Tongue (tissue), 2 donors: ENCODE measurements around the gene ARID5A. TPM values are rescaled to one million over a fixed set of nuclear protein-coding genes. Genes with fewer than 3 reads are reported as not detected.

Experiments used
- DNase-seq: peaks from one replicate; pipeline ENCODE4 v3.0.0-alpha.2; 2015
- total RNA-seq: library from RNA; depleted of rRNA; stranded (reverse); fragments of >200 nt; gene quantifications from one replicate; pipeline ENCODE4 v1.2.3, GENCODE V29; 2014

The ARID5A gene
- total RNA-seq, 1 donor from 2014 or later, result 21.1 TPM

GRCh38 chr2:96528006-96528699 lies 8.4 kb upstream of the ARID5A start:
- DNase-seq, result peak; percentile 73

DNA sequence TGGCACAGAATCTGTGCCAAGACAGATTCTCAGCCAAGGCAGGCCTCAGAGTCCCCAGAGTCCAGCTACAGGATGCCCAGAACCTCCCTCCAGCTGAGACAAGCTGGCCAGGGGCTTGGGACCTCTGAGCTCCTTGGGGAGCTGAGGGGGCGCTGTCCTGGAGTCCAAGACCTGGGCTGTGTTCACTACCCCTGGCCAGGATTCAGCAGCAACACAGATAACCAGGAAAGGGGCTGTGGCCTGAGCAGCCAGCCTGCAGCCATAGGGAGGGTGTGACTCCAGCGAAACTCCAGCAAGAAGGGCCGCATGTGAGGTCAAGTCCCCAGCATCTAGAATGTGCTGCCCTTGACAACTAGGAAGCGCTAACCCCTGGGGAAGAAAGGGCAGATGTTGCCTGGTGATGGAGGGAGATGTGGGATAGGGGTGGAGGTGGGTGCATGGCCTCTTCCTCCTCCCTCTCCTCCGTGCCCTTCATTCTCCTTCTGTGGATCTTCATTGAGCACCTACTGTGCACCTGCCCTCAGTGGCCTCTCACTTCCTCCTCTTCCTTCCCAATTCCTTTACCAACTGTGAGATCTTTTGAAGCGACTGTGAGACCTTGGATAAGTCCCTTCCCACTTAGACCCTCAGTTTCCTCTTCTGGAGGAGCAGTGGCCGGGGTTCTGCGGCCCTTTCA lies 7.7 kb upstream of the ARID5A start:
- no peak for DNase-seq

DNA sequence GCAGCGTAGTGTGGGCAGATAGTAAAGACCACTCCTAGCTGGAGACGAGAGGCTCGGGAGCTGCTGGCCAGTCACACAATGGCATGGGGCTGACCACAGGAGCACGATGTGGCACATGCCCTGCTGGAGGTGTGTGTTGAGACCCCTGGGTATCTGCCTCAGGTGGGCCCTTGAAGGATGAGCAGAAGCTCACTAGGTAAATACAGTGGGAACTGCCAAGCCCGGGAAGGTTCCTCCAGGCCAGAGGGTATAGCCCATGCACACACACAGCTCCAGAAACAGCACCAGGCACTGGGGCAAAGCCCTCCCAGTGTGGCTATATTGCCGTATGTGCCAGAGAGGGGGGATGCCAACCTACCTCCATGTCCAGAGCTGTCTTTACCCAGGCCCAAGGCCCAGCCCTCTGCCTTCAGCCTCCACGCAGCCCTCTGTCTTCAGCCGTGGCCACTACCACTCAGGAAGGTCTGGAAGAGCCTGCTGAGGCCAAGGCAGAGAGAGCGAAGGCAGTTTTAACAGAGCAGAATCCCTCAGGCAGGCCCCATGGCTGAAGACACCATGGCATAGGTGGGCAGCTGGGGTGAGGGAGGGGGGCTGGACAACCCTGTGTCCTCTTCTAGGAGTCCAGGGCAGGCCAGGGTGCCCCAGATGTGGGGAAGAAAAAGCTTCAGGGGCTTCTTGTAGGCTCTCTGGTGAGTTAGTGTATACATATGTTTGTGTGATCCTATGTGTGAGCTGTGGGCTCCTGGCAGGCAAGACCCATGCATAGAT lies 7.0 kb upstream of the ARID5A start:
- DNase-seq, result no peak

- no peak for DNase-seq
Measured at GRCh38 chr2:96530144-96530430, 6.5 kb upstream of the ARID5A start.

GRCh38 chr2:96530474-96531357 lies 5.8 kb upstream of the ARID5A start:
- no peak for DNase-seq

- DNase-seq, result no peak
Measured at GRCh38 chr2:96531366-96531765, 5.2 kb upstream of the ARID5A start.

GRCh38 chr2:96531872-96532505 lies 4.6 kb upstream of the ARID5A start:
- peak; percentile 99 for DNase-seq

DNA sequence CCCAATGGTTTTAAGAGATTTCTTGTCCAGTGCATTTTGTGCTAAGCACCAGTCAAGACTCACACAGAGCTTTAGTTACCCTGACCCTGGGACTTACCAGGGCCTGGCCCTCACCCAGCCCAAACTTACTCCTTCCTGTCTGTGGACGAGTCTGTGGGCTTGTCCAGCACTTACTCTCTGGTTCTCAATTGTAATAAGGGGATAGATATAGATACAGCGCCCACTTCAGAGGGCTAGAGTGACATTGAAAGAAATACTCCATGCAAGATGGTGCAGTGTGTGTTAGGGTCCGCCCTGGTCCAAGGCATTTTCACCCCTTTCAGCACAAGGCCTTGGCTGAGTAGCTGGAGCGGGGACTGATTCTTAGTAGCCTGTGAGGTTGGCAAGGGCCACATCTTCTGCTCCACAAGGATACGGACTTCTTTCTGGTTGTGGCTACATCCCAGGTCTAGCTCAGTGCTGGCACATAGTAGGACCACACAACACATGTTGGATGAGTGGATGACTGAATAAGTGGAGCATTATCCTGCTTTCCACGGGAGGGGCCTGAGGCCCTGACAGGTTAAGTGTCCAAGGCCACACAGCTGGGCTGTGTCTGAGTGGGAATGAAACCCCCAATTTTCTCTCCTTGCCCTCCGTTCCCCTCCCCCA lies 3.8 kb upstream of the ARID5A start:
- no peak for DNase-seq

DNA sequence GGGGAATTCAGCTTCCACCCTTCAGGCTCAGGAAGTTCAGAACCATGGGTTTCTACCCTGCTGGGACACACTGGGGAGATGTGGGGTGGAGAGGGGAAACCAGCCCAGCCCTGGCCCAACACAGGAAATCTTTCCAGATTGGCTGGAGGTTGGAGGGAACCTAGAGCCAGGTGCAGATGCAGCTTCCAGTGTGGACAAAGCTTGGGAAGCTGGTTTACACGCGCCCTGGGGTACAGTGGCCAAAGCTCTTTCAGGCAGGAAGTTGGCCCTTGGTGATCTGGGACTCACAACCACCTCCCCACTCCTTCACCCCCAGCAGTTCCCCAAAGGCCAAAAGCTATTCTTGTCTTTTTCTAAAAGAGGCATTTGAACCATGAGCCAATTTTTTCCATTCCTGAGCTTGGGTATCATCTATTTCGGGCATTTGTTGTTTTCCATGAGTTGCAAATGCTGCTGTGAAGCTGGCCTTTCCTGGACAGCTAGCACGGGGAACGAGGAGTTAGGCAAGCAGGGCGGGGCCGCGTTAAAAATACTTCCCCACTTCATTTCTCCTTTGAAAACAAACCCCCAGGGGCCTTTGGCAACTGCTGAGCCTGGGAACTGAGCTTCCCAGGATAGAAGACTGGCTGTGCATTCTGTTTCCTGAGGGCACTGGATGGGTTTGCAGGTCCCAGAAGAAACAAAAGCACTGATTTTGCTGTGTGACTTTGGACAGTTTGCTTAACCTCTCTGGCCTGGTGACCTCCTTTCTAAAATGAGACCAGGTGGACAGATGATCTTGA lies 3.1 kb upstream of the ARID5A start:
- DNase-seq, result peak; percentile 84

- DNase-seq, result peak; percentile 43
Measured at GRCh38 chr2:96534141-96534540, 2.4 kb upstream of the ARID5A start.

GRCh38 chr2:96534701-96535181 lies 1.8 kb upstream of the ARID5A start:
- peak; percentile 41 for DNase-seq

GRCh38 chr2:96535331-96535730 lies 1.2 kb upstream of the ARID5A start:
- DNase-seq, result no peak

GRCh38 chr2:96537066-96537733 lies 648 bp downstream of the ARID5A start:
- peak; percentile 75 for DNase-seq

DNA sequence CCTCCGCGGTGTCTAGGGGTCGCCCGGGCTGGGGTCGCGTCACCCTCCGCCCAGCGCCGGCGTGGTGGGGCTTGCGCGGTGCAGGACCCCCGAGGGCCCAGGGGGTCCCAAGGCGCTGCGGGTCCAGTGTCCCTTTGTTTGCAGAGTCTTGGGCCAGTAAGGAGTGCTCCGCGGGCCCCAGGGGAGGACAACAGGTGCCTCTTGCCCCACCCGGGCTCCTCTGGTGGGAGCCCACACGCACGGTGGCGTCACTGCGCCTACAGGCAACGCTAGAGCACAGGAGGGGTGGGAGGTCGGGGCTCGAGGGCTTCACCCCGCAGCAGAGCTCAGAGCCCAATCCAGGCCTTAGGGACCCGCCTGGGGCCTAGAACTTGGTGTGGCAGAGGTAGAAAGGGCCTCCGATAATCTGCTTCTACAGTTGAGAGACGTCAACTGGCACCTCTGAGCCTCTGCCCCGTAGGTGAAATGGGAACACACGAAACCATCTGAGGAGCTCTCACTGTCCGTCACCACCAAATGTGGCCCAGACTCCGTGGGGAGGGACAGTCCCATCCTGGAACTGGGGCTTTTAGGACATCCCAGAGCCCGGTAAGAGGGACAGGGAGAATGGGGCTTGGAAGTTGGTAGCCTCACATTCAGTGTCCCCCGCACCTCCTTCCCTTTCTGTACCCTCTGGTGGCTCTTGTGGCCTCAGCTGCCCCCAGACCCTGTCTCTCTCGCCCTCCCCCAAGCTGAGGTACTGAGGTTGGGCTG lies 1.4 kb downstream of the ARID5A start:
- no peak for DNase-seq

DNA sequence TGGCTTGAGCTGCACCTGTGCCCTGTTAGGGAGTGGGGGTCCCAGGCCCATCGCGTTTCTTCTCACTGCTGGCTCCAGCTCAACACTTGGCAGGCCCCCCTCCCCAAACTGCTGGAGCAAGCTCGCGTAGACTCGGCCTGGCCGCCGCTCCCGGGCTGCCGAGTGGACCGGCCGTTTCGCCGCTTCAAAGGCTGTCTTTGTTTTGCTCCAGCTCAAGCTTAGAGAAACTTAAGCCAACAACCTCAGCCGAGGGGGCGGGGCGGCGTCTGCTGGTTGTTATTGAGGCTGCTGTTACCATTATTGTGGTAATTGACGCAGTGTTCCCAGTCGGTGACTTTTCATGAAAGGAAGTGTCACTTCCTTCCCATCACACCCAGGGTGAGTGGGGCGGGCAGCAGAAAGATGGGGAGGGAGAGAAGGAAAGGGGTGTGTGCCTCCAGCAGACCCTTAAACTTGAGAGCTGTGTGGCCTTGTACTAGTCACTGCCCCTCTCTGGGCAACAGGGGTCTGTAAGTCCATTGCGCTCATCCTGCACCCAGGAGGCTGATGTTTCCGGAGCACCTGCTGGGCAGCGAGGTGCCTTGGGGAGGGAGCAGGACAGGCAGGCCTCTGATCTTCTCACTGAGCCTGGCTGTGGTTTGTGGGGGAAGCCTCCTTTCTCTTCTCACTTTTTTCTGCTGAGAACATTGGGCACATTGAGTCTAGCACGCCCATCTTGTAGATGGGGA lies 2.1 kb downstream of the ARID5A start:
- peak; percentile 65 for DNase-seq

DNA sequence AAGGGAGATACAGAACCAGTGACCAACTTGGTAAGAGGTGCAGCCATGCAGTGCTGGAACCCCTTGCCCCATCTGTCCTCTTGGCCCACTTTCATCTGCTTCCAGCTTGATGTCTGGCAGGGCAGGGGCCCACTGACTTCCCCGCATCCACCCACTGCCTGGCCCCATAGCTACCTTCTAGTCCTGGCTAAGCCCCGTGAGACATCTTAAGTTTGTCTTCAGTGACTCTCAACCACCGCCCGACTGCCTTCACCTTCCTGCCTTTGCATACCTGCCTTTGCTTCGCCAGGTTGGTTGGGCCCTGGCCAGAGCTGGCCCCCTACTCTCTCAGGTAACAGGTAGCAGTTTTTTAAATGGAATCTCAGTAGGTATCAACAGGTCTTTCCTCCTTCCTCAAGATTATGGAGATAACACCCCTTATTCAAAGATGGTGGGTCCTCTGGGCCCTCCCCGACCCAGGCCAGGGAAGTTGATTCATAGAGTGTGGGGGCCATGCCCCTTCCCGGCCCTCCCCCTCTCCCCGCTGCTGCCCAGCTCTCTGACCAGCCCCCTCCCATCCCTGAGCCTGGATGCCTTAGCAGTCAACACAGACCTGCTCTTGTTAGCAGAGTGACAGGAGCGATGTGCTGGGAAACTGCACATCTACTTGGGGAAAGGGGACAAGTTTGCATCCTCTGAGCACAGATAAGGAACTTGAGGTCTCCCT lies 2.8 kb downstream of the ARID5A start:
- DNase-seq, result no peak

DNA sequence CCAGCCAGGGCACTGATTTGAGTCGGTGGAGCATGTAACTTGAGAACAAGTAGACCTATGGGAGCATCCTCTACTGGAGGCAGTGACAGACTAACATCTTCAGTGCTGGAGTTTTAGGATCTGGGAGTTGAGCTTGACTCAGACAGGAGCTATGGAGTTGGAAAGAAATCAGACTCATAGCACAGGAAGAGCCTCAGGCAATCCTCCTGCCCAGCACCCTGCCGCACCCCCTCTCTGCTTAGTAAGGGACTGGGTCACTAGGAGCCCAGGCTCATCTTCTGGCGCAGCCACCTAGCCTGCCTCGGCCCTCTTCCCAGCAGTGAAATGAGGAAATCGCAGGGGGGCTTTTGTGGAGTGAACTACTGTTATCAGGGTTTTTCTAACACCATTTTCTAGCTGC lies 3.6 kb downstream of the ARID5A start:
- DNase-seq, result no peak
